A549 treated with DMSO at 1 μM for 4 hours (cell line): ENCODE results near the gene SHISA4. TPM values are rescaled to one million over a fixed set of nuclear protein-coding genes. Genes with fewer than 3 reads are reported as not detected.

Experiments used
- total RNA-seq: library from RNA; stranded (reverse); fragments of 200-300 nt; extraction: Qiagen RNA extraction; gene quantifications from 5 replicates; pipeline ENCODE4 v1.2.3, GENCODE V29; 2022; ENCODE audit warnings: low read depth

SHISA4 gene
- 12.0 to 18.2 TPM (median 16.1 TPM) in 5 replicates for total RNA-seq

DNA sequence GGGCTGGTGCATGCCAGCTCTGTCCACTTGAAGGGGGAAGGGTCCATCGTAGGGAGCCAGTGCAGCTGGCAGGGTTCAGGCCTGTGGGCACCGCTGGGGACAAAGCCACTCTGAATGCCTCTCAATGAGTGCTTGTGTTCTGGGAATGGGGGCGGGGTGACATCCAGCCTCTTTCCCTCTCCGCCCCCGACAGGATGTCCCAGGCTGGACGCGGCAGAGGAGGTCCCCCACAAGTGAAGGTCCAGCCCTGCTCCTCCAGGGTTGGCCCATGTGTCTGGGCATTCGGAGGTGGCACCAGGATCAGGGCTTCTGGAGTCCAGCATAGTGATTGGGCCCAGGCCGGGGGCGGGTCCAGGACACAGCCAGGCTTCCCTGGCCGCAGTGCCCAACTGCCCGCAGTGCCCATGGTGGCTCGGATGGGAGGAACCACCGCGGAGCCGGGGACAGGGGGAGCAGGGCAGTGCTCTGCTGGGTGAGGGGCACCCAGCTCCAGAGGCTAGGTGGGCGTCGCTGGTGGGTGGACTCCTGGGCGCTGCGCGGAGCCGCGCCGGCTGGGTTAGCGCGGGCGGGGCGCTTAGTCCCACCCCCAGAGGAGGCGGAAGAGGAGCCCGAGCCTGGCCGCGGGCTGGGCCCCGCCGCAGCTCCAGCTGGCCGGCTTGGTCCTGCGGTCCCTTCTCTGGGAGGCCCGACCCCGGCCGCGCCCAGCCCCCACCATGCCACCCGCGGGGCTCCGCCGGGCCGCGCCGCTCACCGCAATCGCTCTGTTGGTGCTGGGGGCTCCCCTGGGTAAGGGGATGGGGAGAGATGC, at the start of gene SHISA4:
Gene SHISA4 (plus strand): TSS at position 617 of the 808 bp plus-strand sequence. CDS start 97 bp downstream, at position 714.

Other genes starting within 250 kb of the SHISA4 start
- 26.7 to 53.2 TPM (median 44.7 TPM) in 5 replicates for gene IPO9, start 59.7 kb upstream of the SHISA4 start, total RNA-seq
- not detected in 5 replicates for gene LMOD1, start 57.6 kb downstream of the SHISA4 start, total RNA-seq
- 93.5 to 125 TPM (median 99.6 TPM) in 5 replicates for gene TIMM17A, start 66.6 kb downstream of the SHISA4 start, total RNA-seq
- gene RNPEP, start 93.8 kb downstream of the SHISA4 start, total RNA-seq: 85.6 to 90.8 TPM (median 89.3 TPM) in 5 replicates
- 238 to 280 TPM (median 261 TPM) in 5 replicates for gene ELF3, start 121.7 kb downstream of the SHISA4 start, total RNA-seq
- 0.13 to 0.22 TPM (median 0.15 TPM) in 5 replicates for gene GPR37L1, start 234.0 kb downstream of the SHISA4 start, total RNA-seq